CD14-positive monocyte (primary cell): Measurements from ENCODE around the gene PSMB5. TPM values are rescaled to one million over a fixed set of nuclear protein-coding genes. Genes with fewer than 3 reads are reported as not detected.

Source experiments
- DNase-seq, 3 donors: peaks; one replicate each; pipeline ENCODE4 v3.0.0-alpha.2; 2011 to 2022
- H2AFZ ChIP-seq: 2 replicates; pipeline ENCODE4 v1.6.0; 2012; ENCODE audit warnings: mild to moderate bottlenecking, low read depth, low read length, inconsistent platforms; ENCODE audit not compliant: insufficient read depth, poor library complexity, severe bottlenecking
- H3K27ac ChIP-seq, 2 donors: 1 replicate in 1 of 2; 2 replicates in 1 of 2; pipeline ENCODE4 v1.5.1; 2012 to 2013; ENCODE audit warnings: low read length in 2 of 2, control low read depth in 1 of 2, inconsistent platforms in 1 of 2, low read depth in 1 of 2, mild to moderate bottlenecking in 1 of 2
- H3K27me3 ChIP-seq, 2 donors: one replicate each; pipeline versions ENCODE4 v1.6.0 to v1.6.1; 2011 to 2013; ENCODE audit warnings: low read length in 2 of 2; ENCODE audit not compliant: control insufficient read depth in 2 of 2, insufficient read depth in 2 of 2
- H3K36me3 ChIP-seq, 2 donors: replicated peaks in 1 of 2; 1 replicate in 1 of 2; 2 replicates in 1 of 2; pipeline versions ENCODE4 v1.5.1 to v1.6.1; 2012 to 2013; ENCODE audit warnings: low read length in 2 of 2, control low read depth in 1 of 2, inconsistent platforms in 1 of 2, mild to moderate bottlenecking in 1 of 2; ENCODE audit not compliant: insufficient read depth in 2 of 2, control insufficient read depth in 1 of 2
- H3K4me1 ChIP-seq, 2 donors: 1 replicate in 1 of 2; 2 replicates in 1 of 2; pipeline versions ENCODE4 v1.5.1 to v1.6.1; 2012 to 2013; ENCODE audit warnings: low read length in 2 of 2, control low read depth in 1 of 2, inconsistent platforms in 1 of 2, mild to moderate bottlenecking in 1 of 2, moderate library complexity in 1 of 2; ENCODE audit not compliant: insufficient read depth in 2 of 2, control insufficient read depth in 1 of 2
- H3K4me2 ChIP-seq: replicated peaks from 2 replicates; pipeline ENCODE3; 2012; ENCODE audit warnings: low read length, moderate library complexity, mild to moderate bottlenecking; ENCODE audit not compliant: poor library complexity, severe bottlenecking; ENCODE audit errors: extremely low read depth
- H3K4me3 ChIP-seq, 3 experiments: fragments of 200-600 bp in 1 of 3; sonication (generic) in 1 of 3; replicated peaks in 1 of 3; 1 replicate in 2 of 3; 2 replicates in 1 of 3; pipeline ENCODE4 v1.5.1; 2011 to 2013; ENCODE audit warnings: low read length in 3 of 3, mild to moderate bottlenecking in 3 of 3, control low read depth in 2 of 3, low read depth in 2 of 3, inconsistent platforms in 1 of 3, moderate library complexity in 1 of 3
- H3K79me2 ChIP-seq: 2 replicates; pipeline ENCODE4 v1.6.0; 2012; ENCODE audit warnings: mild to moderate bottlenecking, control low read depth, inconsistent platforms, low read length, moderate library complexity; ENCODE audit not compliant: insufficient read depth
- H3K9ac ChIP-seq: 2 replicates; pipeline ENCODE4 v1.6.0; 2017; ENCODE audit warnings: low read length, mild to moderate bottlenecking; ENCODE audit not compliant: insufficient read depth, poor library complexity, severe bottlenecking
- H3K9me3 ChIP-seq, 2 donors: replicated peaks in 1 of 2; 1 replicate in 1 of 2; 2 replicates in 1 of 2; pipeline versions ENCODE4 v1.5.1 to v1.6.1; 2012 to 2013; ENCODE audit warnings: low read length in 2 of 2, control low read depth in 1 of 2; ENCODE audit not compliant: control insufficient read depth in 1 of 2, insufficient read depth in 1 of 2
- H4K20me1 ChIP-seq: 2 replicates; pipeline ENCODE4 v1.6.0; 2012; ENCODE audit warnings: mild to moderate bottlenecking, low read length, control low read depth, moderate library complexity; ENCODE audit not compliant: insufficient read depth
- H3K27ac Mint-ChIP-seq, 7 donors: one replicate each; pipeline ENCODE4 v1.8.0; 2020; ENCODE audit warnings: mild to moderate bottlenecking in 7 of 7, mixed read lengths in 7 of 7, moderate library complexity in 6 of 7, inconsistent platforms in 2 of 7
- H3K27me3 Mint-ChIP-seq, 3 donors: one replicate each; pipeline ENCODE4 v1.8.0; 2021 to 2022; ENCODE audit warnings: low read depth in 3 of 3, mild to moderate bottlenecking in 3 of 3, mixed read lengths in 3 of 3, moderate library complexity in 3 of 3, inconsistent platforms in 1 of 3
- H3K36me3 Mint-ChIP-seq, 2 donors: one replicate each; pipeline ENCODE4 v1.8.0; 2020; ENCODE audit warnings: mixed read lengths in 2 of 2, inconsistent platforms in 1 of 2, mild to moderate bottlenecking in 1 of 2
- H3K4me1 Mint-ChIP-seq: one replicate; pipeline ENCODE4 v1.8.0; 2020; ENCODE audit warnings: mild to moderate bottlenecking, mixed read lengths
- H3K4me3 Mint-ChIP-seq, 2 donors: one replicate each; pipeline ENCODE4 v1.8.0; 2020; ENCODE audit warnings: mild to moderate bottlenecking in 2 of 2, mixed read lengths in 2 of 2, moderate library complexity in 1 of 2
- H3K9me3 Mint-ChIP-seq, 7 donors: one replicate each; pipeline ENCODE4 v1.8.0; 2020 to 2022; ENCODE audit warnings: mixed read lengths in 7 of 7, mild to moderate bottlenecking in 6 of 7, moderate library complexity in 6 of 7, inconsistent platforms in 2 of 7
- WGBS: methylation state at CpG from one replicate; pipeline ENCODE4 v1.1.5; 2013; ENCODE audit warnings: missing lambda C conversion rate; ENCODE audit not compliant: insufficient coverage; 5-methylcytosine and 5-hydroxymethylcytosine counted together
- intact Hi-C, 2 donors: fragments of 100-400 bp; cut with micrococcal nuclease; formaldehyde crosslinking; loops; one replicate each; pipeline versions ENCODE4 v1.15.0 to v1.15.1; 2023
- polyA plus RNA-seq, 3 donors: library from polyadenylated mRNA; depleted of rRNA in 1 of 3; unstranded in 2 of 3; stranded (reverse) in 1 of 3; fragments of 300-500 nt in 2 of 3; fragments of >200 nt in 1 of 3; fragmentation: Illumina TruSeq in 2 of 3; gene quantifications; 1 replicate in 2 of 3; 2 replicates in 1 of 3; pipeline ENCODE4 v1.2.3, GENCODE V29; 2012 to 2021
- TF ChIP-seq, protein P1 (sequence below): fragments of 200-600 bp; IDR thresholded peaks from one replicate; pipeline ENCODE4 v1.8.0; 2022; ENCODE audit warnings: antibody characterized with exemption, mild to moderate bottlenecking

PSMB5 gene
- polyA plus RNA-seq, 3 donors: 16.8 to 61.8 (median 57.6) TPM

GRCh38 chr14:23006544-23007419, 27.9 kb downstream of the PSMB5 start:
- H3K36me3 Mint-ChIP-seq: peaks cover 0 to 4% of the 10 kb centered on the region in 2 donors
- Histone ChIP-seq H3K4me1 (peaks cover 30 to 40% of the 10 kb centered on the region in 2 donors), H3K36me3 (no peaks in the 10 kb centered on the region), H3K9ac (peak overlapping the region; percentile 75), H3K4me2 (peak overlapping the region; percentile 88), H3K9me3 (no peaks in the 10 kb centered on the region), H4K20me1 (no peaks in the 10 kb centered on the region), H2AFZ (peak overlapping the region; percentile 98), H3K4me3 (peak overlapping the region; percentile 85 to 95 (median 89)), H3K27me3 (no peaks in the 10 kb centered on the region), H3K27ac (peak overlapping the region; percentile 85 to 96), H3K79me2 (peaks cover 26% of the 10 kb centered on the region)
- intact Hi-C loops: loop anchor here in 1 of 2 donors (10.0 kb wide), 1 partner anchor 1438 kb away; the partner anchor contains the start of gene SDR39U1
- peak; percentile 96 to 97 (median 97) for DNase-seq
- peak overlapping the region; percentile 99 for H3K4me3 Mint-ChIP-seq
- TF ChIP-seq, protein P1, sequence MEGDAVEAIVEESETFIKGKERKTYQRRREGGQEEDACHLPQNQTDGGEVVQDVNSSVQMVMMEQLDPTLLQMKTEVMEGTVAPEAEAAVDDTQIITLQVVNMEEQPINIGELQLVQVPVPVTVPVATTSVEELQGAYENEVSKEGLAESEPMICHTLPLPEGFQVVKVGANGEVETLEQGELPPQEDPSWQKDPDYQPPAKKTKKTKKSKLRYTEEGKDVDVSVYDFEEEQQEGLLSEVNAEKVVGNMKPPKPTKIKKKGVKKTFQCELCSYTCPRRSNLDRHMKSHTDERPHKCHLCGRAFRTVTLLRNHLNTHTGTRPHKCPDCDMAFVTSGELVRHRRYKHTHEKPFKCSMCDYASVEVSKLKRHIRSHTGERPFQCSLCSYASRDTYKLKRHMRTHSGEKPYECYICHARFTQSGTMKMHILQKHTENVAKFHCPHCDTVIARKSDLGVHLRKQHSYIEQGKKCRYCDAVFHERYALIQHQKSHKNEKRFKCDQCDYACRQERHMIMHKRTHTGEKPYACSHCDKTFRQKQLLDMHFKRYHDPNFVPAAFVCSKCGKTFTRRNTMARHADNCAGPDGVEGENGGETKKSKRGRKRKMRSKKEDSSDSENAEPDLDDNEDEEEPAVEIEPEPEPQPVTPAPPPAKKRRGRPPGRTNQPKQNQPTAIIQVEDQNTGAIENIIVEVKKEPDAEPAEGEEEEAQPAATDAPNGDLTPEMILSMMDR: peak; percentile 29
- no peaks in the 10 kb centered on the region for H3K27me3 Mint-ChIP-seq
- H3K4me1 Mint-ChIP-seq: peaks cover 21% of the 10 kb centered on the region
- H3K27ac Mint-ChIP-seq: peak overlapping the region; percentile 92 to 98 (median 96)
- H3K9me3 Mint-ChIP-seq: no peaks in the 10 kb centered on the region
- under 1% methylated on average over 56 of the region's 62 CpGs for WGBS

DNA sequence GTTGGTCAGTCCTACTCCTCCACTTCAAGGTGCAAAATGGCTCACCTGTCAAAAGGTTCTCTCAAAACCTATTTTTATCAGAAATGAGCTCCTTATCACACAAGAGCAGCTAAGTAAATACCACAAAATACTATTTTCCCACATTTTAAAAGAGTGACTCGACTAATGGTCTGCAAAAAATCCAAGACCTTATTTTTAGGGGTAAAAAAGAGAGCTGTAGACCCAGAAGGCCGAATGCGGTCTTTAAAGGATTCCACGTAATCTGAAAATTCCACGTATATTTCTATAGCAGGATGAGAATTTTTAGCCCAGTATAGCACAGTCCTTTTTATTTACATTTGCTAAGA, 28.5 kb downstream of the PSMB5 start:
- Histone ChIP-seq H3K4me2 (peak overlapping the region; percentile 88), H3K9me3 (no peaks in the 10 kb centered on the region), H3K9ac (peak overlapping the region; percentile 75), H3K27me3 (no peaks in the 10 kb centered on the region), H3K27ac (peak overlapping the region in 1 of 2 donors; percentile 96), H2AFZ (peak overlapping the region; percentile 98), H3K36me3 (no peaks in the 10 kb centered on the region), H4K20me1 (no peaks in the 10 kb centered on the region), H3K4me1 (peaks cover 30 to 40% of the 10 kb centered on the region in 2 donors), H3K79me2 (peaks cover 26% of the 10 kb centered on the region), H3K4me3 (peak overlapping the region; percentile 85 to 95 (median 89))
- WGBS: no CpG with 5 or more reads among the region's 5 CpGs
- TF ChIP-seq, protein P1: no peak
- H3K9me3 Mint-ChIP-seq: no peaks in the 10 kb centered on the region
- intact Hi-C loops: loop anchor here in 1 of 2 donors (10.0 kb wide), 1 partner anchor 1439 kb away; the partner anchor contains the start of gene SDR39U1
- H3K4me1 Mint-ChIP-seq: peaks cover 21% of the 10 kb centered on the region
- DNase-seq: no peak
- H3K27me3 Mint-ChIP-seq: no peaks in the 10 kb centered on the region
- peaks cover 0 to 4% of the 10 kb centered on the region in 2 donors for H3K36me3 Mint-ChIP-seq
- H3K4me3 Mint-ChIP-seq: peak overlapping the region; percentile 99
- H3K27ac Mint-ChIP-seq: peak overlapping the region in 6 of 7 donors; percentile 92 to 97 (median 96)
